WTC11 (cell line): ENCODE results near the gene UGDH.
"Not testable (repeated sequence)": the region's sequence is repeated elsewhere in the genome, so short reads cannot be mapped to it uniquely, and the experiment has no call there.

Experiments
- ATF6 ChIP-seq: sonication (generic); formaldehyde crosslinking; IDR thresholded peaks from 2 replicates; pipeline ENCODE4 v1.8.1; 2023; ENCODE audit warnings: mild to moderate bottlenecking, missing genetic modification reagents
- E2F5 ChIP-seq: sonication (generic); formaldehyde crosslinking; IDR thresholded peaks from 2 replicates; pipeline ENCODE4 v1.8.1; 2022; ENCODE audit warnings: mild to moderate bottlenecking, moderate library complexity, missing genetic modification reagents
- ELF4 ChIP-seq: sonication (generic); formaldehyde crosslinking; IDR thresholded peaks from 2 replicates; pipeline ENCODE4 v1.8.1; 2022; ENCODE audit warnings: low read depth, mild to moderate bottlenecking, moderate library complexity, missing genetic modification reagents
- FOXJ3 ChIP-seq: sonication (generic); formaldehyde crosslinking; IDR thresholded peaks from 2 replicates; pipeline ENCODE4 v1.9.0; 2021; ENCODE audit warnings: missing genetic modification reagents, mild to moderate bottlenecking, borderline replicate concordance
- FOXK1 ChIP-seq: sonication (generic); formaldehyde crosslinking; IDR thresholded peaks from 2 replicates; pipeline ENCODE4 v1.8.0; 2022; ENCODE audit warnings: mild to moderate bottlenecking, moderate library complexity, missing genetic modification reagents
- FOXP1 ChIP-seq: sonication (generic); formaldehyde crosslinking; IDR thresholded peaks from 2 replicates; pipeline ENCODE4 v1.8.0; 2022; ENCODE audit warnings: missing genetic modification reagents, mild to moderate bottlenecking, moderate library complexity, borderline replicate concordance
- NFYB ChIP-seq: sonication (generic); formaldehyde crosslinking; conservative IDR thresholded peaks from 2 replicates; pipeline ENCODE4 v1.8.0; 2022; ENCODE audit warnings: low read depth, missing genetic modification reagents
- STAT6 ChIP-seq: sonication (generic); formaldehyde crosslinking; conservative IDR thresholded peaks from 2 replicates; pipeline ENCODE4 v1.8.1; 2023; ENCODE audit warnings: mild to moderate bottlenecking, low read depth, missing genetic modification reagents, moderate library complexity
- USF2 ChIP-seq: sonication (generic); formaldehyde crosslinking; IDR thresholded peaks from 2 replicates; pipeline ENCODE4 v1.8.1; 2023; ENCODE audit warnings: mild to moderate bottlenecking, missing genetic modification reagents, moderate library complexity
- ZMAT4 ChIP-seq: fragments of 250-450 bp; sonication (Bioruptor Pico); IDR thresholded peaks from 2 replicates; pipeline ENCODE4 v1.9.0; 2021; ENCODE audit warnings: mild to moderate bottlenecking
- TF ChIP-seq, protein P1 (sequence below): fragments of 200-600 bp; IDR thresholded peaks from 2 replicates; pipeline ENCODE4 v1.8.0; 2022; ENCODE audit warnings: antibody characterized with exemption

DNA sequence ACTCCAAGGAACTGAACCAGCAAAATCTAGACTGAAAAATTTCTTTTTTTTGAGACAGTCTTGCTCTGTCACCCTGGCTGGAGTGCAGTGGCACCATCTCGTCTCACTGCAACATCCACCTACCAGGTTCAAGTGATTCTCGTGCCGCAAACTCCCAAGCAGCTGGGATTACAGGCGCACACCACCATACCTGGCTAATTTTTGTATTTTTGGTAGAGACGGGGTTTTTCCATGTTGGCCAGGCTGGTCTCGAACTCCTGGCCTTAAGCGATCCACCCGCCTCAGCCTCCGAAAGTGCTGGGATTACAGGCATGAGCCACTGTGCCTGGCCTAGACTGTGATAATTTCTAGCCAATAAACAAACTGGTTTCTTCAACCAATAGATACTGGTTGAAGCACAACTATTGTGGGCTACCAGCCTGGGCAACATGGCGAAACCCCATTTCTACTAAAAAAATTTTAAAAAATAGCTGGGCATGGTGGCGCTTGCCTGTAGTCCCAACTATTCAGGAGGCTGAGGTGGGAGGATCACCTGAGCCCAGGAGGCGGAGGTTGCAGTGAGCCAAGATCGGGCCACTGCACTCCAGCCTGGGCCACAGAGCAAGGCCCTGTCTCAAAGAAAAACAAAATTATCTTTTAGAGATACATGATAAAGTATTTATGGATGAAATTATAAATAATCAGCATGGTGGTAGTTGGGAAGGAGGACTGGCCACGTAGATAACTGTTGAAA, 11.4 kb downstream of the UGDH start:
- TF ChIP-seq FOXP1 (CRISPR knock-in tag); ZMAT4 (CRISPR knock-in tag); USF2; ATF6 (CRISPR knock-in tag); ELF4 (CRISPR knock-in tag); FOXJ3 (CRISPR knock-in tag); E2F5; STAT6 (CRISPR knock-in tag); FOXK1 (CRISPR knock-in tag); NFYB (CRISPR knock-in tag): not testable (repeated sequence)
- TF ChIP-seq, protein P1, sequence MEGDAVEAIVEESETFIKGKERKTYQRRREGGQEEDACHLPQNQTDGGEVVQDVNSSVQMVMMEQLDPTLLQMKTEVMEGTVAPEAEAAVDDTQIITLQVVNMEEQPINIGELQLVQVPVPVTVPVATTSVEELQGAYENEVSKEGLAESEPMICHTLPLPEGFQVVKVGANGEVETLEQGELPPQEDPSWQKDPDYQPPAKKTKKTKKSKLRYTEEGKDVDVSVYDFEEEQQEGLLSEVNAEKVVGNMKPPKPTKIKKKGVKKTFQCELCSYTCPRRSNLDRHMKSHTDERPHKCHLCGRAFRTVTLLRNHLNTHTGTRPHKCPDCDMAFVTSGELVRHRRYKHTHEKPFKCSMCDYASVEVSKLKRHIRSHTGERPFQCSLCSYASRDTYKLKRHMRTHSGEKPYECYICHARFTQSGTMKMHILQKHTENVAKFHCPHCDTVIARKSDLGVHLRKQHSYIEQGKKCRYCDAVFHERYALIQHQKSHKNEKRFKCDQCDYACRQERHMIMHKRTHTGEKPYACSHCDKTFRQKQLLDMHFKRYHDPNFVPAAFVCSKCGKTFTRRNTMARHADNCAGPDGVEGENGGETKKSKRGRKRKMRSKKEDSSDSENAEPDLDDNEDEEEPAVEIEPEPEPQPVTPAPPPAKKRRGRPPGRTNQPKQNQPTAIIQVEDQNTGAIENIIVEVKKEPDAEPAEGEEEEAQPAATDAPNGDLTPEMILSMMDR = not testable (repeated sequence)
